ENCODE measurements around the gene CLASP1.

DNA sequence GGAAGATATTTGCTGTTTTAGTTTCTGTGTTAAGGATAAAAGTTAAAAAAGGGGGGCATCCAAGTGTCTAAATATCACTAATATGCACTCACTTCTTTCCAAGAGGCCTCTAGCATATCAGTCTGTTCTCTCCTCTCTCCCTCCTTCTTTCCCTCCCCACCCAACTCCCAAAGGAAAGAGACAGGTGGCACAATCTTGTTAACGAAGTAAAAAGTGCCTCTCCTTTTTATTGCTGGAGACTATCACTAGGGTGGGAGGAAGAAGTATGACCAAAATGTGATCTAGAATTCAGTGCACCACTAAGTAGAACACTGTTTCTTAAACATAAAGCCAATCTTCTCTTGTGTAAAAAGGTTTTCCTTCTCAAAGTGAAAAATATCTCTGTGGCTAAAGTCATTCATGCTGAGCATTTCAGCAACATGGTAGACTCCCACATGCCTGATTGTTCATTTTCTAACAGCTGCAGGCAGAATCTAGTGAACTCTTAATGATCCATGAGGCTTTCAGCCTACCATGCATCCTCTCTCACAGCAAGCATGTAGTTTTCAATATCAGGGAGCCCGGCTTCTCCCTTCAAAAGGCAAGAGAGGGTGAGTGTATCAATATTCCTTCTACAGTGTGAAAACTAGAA lies 79.1 kb downstream of the CLASP1 start:
- no peak for TF ChIP-seq CTCF (IDR thresholded peaks at IDR 0.05)
- no peak for TF ChIP-seq POLR2AphosphoS5 (IDR thresholded peaks at IDR 0.05; ENCODE audit: low read depth, low read length)
- TF ChIP-seq SIN3A (IDR thresholded peaks at IDR 0.05; ENCODE audit: borderline replicate concordance, insufficient read depth, low read depth, low read length) = no peak
- TF ChIP-seq REST (IDR thresholded peaks at IDR 0.05; ENCODE audit: insufficient read depth in 1 of 2, low read depth in 2 of 2, low read length in 1 of 2) = no peak
- TF ChIP-seq TCF7L2 (IDR thresholded peaks at IDR 0.05; ENCODE audit: low read depth, low read length) = no peak
